ENCODE results near the gene ANKRD45. TPM values are rescaled to one million over a fixed set of nuclear protein-coding genes. Genes with fewer than 3 reads are reported as not detected.

The ANKRD45 gene
- total RNA-seq, 1 experiment from 2014 or later, result 0.44 TPM

DNA sequence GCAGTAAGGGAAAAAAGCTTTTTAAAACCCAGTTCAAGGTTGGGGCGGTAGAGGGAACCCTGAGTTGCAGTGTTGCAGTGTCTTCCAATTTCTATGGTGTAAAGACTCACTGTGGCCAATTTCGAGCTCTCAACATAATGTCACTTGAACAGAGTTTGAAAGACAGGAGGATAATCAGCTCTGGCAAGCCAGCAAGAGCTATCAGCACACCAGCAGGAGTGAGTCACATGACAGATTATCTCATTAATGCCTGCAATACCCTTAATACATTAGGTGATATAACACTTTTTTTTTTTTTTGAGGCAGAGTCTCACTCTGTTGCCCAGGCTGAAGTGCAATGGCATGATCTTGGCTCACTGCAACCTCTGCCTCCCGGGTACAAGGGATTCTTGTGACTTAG is 89.6 kb downstream of the ANKRD45 start:
- ATAC-seq, result no peak

More for the DNA sequence above, 89.6 kb downstream of the ANKRD45 start:
- no peak overlapping the region for H3K4me2 ChIP-seq (ENCODE audit: low read length)
- H3K4me1 ChIP-seq (ENCODE audit: control insufficient read depth in 1 of 2, insufficient read depth in 2 of 2, low read length in 2 of 2), result no peaks in the 10 kb centered on the region
- no TSS peak for BruUV-seq (replicated peaks)
- no peaks in the 10 kb centered on the region for H3K27me3 ChIP-seq (ENCODE audit: insufficient read depth, low read length)
- H4K20me1 ChIP-seq (ENCODE audit: insufficient read depth), result no peaks in the 10 kb centered on the region
- H3K27ac ChIP-seq (ENCODE audit: low read depth, low read length), result no peak overlapping the region
- no peak overlapping the region for H3K9ac ChIP-seq (ENCODE audit: low read length)
- no peaks in the 10 kb centered on the region for H3K79me2 ChIP-seq (ENCODE audit: insufficient read depth, low read length)
- RAD21 ChIA-PET (ENCODE audit: low non-redundant PET in 1 of 2, low total read pairs in 2 of 2, uncharacterized antibody in 2 of 2, unreplicated experiment in 2 of 2), result no interaction called here
- CTCF ChIA-PET, result no interaction called here
- no peaks in the 10 kb centered on the region for H3K9me2 ChIP-seq (ENCODE audit: insufficient read depth)
- no peak for DNase-seq (ENCODE audit: low read depth, low spot score)
- TF ChIP-seq YY1 (IDR thresholded peaks at IDR 0.05; ENCODE audit: extremely low read depth, insufficient replicate concordance, low read depth, low read length), result no peak
- no peak for TF ChIP-seq TCF7L2 (IDR thresholded peaks at IDR 0.05; ENCODE audit: borderline replicate concordance, extremely low read depth, insufficient read depth, insufficient read length)
- TF ChIP-seq, protein P1, sequence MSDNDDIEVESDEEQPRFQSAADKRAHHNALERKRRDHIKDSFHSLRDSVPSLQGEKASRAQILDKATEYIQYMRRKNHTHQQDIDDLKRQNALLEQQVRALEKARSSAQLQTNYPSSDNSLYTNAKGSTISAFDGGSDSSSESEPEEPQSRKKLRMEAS (IDR thresholded peaks at IDR 0.05), result no peak
- no peak for TF ChIP-seq ZFX (IDR thresholded peaks at IDR 0.05)
- TF ChIP-seq RAD21 (IDR thresholded peaks at IDR 0.05; ENCODE audit: low read depth), result no peak
- no peak for TF ChIP-seq CTCF (IDR thresholded peaks at IDR 0.05 in 2 of 3, conservative IDR thresholded peaks at IDR 0.05 in 1 of 3; ENCODE audit: borderline replicate concordance in 1 of 3, insufficient read depth in 1 of 3, low read depth in 2 of 3, low read length in 2 of 3)
- TF ChIP-seq ZNF274 (IDR thresholded peaks at IDR 0.05; ENCODE audit: low read depth, low read length), result no peak
- no peak for TF ChIP-seq ELF1 (IDR thresholded peaks at IDR 0.05; ENCODE audit: borderline replicate concordance, low read depth)
- TF ChIP-seq CBX3 (IDR thresholded peaks at IDR 0.05; ENCODE audit: low read depth), result no peak
- TF ChIP-seq, protein P2, sequence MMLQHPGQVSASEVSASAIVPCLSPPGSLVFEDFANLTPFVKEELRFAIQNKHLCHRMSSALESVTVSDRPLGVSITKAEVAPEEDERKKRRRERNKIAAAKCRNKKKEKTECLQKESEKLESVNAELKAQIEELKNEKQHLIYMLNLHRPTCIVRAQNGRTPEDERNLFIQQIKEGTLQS (IDR thresholded peaks at IDR 0.05), result no peak
- TF ChIP-seq REST (IDR thresholded peaks at IDR 0.05; ENCODE audit: low read depth), result no peak
- TF ChIP-seq POLR2A (IDR thresholded peaks at IDR 0.05; ENCODE audit: borderline replicate concordance, extremely low read depth, insufficient read depth, insufficient read length), result no peak
- TF ChIP-seq, protein P3, sequence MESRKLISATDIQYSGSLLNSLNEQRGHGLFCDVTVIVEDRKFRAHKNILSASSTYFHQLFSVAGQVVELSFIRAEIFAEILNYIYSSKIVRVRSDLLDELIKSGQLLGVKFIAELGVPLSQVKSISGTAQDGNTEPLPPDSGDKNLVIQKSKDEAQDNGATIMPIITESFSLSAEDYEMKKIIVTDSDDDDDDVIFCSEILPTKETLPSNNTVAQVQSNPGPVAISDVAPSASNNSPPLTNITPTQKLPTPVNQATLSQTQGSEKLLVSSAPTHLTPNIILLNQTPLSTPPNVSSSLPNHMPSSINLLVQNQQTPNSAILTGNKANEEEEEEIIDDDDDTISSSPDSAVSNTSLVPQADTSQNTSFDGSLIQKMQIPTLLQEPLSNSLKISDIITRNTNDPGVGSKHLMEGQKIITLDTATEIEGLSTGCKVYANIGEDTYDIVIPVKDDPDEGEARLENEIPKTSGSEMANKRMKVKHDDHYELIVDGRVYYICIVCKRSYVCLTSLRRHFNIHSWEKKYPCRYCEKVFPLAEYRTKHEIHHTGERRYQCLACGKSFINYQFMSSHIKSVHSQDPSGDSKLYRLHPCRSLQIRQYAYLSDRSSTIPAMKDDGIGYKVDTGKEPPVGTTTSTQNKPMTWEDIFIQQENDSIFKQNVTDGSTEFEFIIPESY (IDR thresholded peaks at IDR 0.05; ENCODE audit: extremely low read depth, insufficient replicate concordance, low read length), result no peak
- TF ChIP-seq EZH2phosphoT487 (IDR thresholded peaks at IDR 0.05; ENCODE audit: borderline replicate concordance), result no peak
- TF ChIP-seq EZH2 (IDR thresholded peaks at IDR 0.05), result no peak
- TF ChIP-seq SP1 (IDR thresholded peaks at IDR 0.05; ENCODE audit: low read depth), result no peak
- TF ChIP-seq POLR2AphosphoS5 (IDR thresholded peaks at IDR 0.05; ENCODE audit: low read depth, low read length), result no peak
- no peak for TF ChIP-seq SIN3A (IDR thresholded peaks at IDR 0.05; ENCODE audit: low read depth)
- no peak for TF ChIP-seq SRF (IDR thresholded peaks at IDR 0.05; ENCODE audit: low read depth)
- H3K4me3 ChIP-seq (replicated peaks in 1 of 2; ENCODE audit: low read depth in 1 of 2, low read length in 2 of 2), result no peak overlapping the region
- H2AFZ ChIP-seq (ENCODE audit: low read depth, low read length, poor library complexity, severe bottlenecking), result no peak overlapping the region
- no peaks in the 10 kb centered on the region for H3K9me3 ChIP-seq (ENCODE audit: control insufficient read depth in 1 of 2, insufficient read depth in 1 of 2, low read depth in 1 of 2, low read length in 2 of 2)
- intact Hi-C loops (cut with micrococcal nuclease), result no loop called here
- POLR2A ChIA-PET, result no interaction called here
- no peaks in the 10 kb centered on the region for H3K36me3 ChIP-seq (ENCODE audit: control insufficient read depth in 1 of 2, insufficient read depth in 2 of 2, low read length in 2 of 2)

Measured in HCT116 (cell line).